OCI-LY7 (cell line): Measurements from ENCODE around the gene DNAH9.

Source experiments
- EZH2phosphoT487 ChIP-seq: fragments of 200-600 bp; sonication (generic); IDR thresholded peaks from 2 replicates; pipeline ENCODE4 v1.6.1; 2018; ENCODE audit warnings: low read depth, borderline replicate concordance, mild to moderate bottlenecking, mixed run types, antibody characterized with exemption, low read length, moderate library complexity, mixed read lengths
- TF ChIP-seq, protein P1 (sequence below): fragments of 200-600 bp; sonication (generic); conservative IDR thresholded peaks from 2 replicates; pipeline ENCODE4 v1.5.1; 2014; ENCODE audit warnings: mild to moderate bottlenecking, antibody characterized with exemption, low read length, moderate library complexity, mixed read lengths

DNA sequence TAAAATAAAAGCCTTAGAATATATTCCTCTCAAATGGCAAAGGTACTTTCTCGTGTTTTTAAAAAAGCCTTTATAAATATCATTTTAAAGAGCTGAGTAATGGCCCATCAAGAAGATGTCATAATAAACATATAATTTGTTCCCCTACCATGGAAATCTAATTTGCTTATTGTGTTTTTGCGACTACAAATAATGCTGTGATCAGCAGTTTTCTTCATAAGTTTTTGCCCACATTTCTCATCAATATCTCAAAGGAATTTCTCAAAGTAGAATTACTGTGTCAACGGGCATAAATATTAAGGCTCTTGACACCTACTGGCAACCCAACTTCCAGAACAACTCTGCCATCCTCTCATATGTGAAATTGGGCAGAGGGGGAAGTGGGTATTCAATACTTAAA is 381.5 kb downstream of the DNAH9 start:
- TF ChIP-seq, protein P1, sequence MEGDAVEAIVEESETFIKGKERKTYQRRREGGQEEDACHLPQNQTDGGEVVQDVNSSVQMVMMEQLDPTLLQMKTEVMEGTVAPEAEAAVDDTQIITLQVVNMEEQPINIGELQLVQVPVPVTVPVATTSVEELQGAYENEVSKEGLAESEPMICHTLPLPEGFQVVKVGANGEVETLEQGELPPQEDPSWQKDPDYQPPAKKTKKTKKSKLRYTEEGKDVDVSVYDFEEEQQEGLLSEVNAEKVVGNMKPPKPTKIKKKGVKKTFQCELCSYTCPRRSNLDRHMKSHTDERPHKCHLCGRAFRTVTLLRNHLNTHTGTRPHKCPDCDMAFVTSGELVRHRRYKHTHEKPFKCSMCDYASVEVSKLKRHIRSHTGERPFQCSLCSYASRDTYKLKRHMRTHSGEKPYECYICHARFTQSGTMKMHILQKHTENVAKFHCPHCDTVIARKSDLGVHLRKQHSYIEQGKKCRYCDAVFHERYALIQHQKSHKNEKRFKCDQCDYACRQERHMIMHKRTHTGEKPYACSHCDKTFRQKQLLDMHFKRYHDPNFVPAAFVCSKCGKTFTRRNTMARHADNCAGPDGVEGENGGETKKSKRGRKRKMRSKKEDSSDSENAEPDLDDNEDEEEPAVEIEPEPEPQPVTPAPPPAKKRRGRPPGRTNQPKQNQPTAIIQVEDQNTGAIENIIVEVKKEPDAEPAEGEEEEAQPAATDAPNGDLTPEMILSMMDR: no peak
- TF ChIP-seq EZH2phosphoT487: no peak
